ENCODE measurements around the gene TCIRG1.

Gene TCIRG1

GRCh38 chr11:68017980-68018729, 20.7 kb upstream of the TCIRG1 start:
- no peak for DNase-seq (ENCODE audit: low spot score)

DNA sequence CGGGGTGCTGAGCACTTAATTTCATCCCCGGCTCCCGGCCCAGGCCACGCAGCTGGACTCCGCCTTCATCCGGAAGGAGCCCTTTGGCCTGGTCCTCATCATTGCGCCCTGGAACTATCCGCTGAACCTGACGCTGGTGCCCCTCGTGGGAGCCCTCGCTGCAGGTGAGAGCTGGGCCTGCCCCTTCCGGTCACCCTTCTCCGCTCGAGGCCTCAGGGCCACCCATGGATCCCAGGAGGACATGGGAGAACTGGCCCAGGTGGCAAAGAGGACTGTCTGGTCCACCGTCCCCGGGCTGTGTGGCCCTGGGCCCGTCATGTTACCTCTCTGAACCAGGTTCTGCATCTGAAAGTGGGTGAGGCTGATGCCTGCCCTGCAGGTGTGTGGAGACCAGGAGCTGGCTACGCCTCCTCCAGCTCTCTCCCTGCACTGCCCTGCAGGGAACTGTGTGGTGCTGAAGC, 20.1 kb upstream of the TCIRG1 start:
- no peak for DNase-seq (ENCODE audit: low spot score)

GRCh38 chr11:68019486-68019885, 19.3 kb upstream of the TCIRG1 start:
- DNase-seq (ENCODE audit: low spot score), result no peak

GRCh38 chr11:68020575-68020974, 18.2 kb upstream of the TCIRG1 start:
- DNase-seq (ENCODE audit: low spot score), result no peak

GRCh38 chr11:68021167-68021787, 17.5 kb upstream of the TCIRG1 start:
- no peak for DNase-seq (ENCODE audit: low spot score)

DNA sequence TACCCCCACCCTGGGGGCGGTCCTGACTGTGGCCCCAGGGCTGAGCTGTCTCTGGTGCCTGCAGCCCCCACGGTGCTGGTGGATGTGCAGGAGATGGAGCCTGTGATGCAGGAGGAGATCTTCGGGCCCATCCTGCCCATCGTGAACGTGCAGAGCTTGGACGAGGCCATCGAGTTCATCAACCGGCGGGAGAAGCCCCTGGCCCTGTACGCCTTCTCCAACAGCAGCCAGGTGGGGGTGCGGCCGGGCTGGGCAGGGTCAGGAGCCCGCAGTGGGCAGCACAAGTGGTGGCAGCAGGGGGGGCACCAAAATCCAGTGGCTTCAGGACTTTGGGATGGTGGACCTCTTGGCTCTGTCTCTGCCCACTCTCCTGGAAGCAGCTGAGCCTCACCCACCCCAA, 16.3 kb upstream of the TCIRG1 start:
- no peak for DNase-seq (ENCODE audit: low spot score)

DNA sequence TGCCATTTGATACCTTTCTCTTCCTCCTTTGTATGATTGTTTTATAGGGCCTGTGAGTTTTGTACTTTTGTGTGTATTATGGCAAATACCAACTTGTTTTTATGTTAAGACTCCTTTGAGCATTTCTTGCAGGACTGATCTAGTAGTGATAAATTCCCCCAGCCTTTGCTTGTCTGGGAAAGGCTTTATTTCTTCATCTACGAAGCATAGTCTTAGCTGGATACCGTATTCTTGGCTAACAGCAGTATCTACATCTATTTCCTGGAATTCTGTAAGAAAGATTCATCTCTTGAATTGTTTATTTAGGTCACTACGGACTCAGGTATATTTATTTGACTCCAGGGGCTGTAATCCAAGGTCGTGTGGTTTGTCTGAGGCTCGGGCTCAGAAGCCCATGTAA, 14.3 kb upstream of the TCIRG1 start:
- DNase-seq (ENCODE audit: low spot score), result no peak

- DNase-seq (ENCODE audit: low spot score), result no peak
Observed at GRCh38 chr11:68025047-68025446, 13.8 kb upstream of the TCIRG1 start.

DNA sequence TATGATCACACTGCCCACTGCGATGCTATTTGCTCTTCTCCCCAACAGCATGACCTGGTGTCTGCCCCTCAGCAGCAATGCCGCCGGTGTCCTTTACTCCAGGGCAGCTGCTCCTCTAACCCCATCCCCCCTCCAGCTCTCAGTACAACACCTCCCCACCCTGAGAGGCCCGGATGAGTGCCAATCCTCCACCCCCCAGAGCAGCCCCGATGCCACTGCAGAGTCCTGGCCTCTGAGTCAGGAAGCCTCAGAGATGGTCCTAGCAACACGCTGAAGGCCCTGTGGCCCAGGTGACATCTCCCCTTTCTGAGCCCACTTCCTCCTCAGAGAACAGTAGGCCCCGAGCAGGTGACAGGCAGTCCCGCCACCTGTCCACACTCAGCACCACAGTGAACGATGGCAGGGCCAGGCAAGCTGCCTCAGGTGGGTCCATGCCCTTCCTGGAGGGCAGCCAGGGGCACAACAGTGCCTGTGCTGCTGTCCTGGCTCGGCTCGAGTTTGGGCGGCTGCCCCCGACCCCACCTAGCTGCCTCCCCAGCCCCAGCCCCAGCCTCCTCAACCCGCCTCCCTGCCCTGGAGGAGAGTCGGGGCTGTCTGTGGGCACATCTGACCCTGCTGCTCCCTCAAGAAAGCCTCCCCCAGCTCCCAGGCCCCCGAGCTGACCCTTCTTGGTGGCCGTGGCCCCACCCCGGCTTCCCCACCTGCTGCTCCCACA, 12.3 kb upstream of the TCIRG1 start:
- no peak for DNase-seq (ENCODE audit: low spot score)

- DNase-seq (ENCODE audit: low spot score), result no peak
Observed at GRCh38 chr11:68027667-68028066, 11.2 kb upstream of the TCIRG1 start.

- DNase-seq (ENCODE audit: low spot score), result no peak
Observed at GRCh38 chr11:68028802-68029545, 9.9 kb upstream of the TCIRG1 start.

GRCh38 chr11:68030318-68031143, 8.3 kb upstream of the TCIRG1 start, which contains the start of gene NDUFS8:
Gene NDUFS8 (plus strand): TSS chr11:68030681. CDS start chr11:68032152, 1,471 bp downstream.
- DNase-seq (ENCODE audit: low spot score), result peak; percentile 100

- DNase-seq (ENCODE audit: low spot score), result no peak
Observed at GRCh38 chr11:68031144-68031464, 7.7 kb upstream of the TCIRG1 start.

DNA sequence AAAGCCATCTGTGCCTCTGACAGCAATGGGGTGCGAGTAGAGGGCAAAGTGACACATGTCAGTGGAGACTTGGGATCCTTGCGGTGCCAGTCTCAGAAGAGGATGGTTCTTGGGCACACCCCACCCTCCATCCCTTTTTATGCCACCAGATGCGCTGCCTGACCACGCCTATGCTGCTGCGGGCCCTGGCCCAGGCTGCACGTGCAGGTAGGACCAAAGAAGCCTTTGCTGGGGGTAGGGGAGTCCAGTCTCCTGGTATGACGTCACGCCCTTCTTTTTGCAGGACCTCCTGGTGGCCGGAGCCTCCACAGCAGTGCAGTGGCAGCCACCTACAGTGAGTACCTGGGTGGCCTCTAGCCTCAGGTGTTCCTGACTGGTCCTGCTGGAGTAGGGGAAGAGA, 6.8 kb upstream of the TCIRG1 start:
- DNase-seq (ENCODE audit: low spot score), result no peak

DNA sequence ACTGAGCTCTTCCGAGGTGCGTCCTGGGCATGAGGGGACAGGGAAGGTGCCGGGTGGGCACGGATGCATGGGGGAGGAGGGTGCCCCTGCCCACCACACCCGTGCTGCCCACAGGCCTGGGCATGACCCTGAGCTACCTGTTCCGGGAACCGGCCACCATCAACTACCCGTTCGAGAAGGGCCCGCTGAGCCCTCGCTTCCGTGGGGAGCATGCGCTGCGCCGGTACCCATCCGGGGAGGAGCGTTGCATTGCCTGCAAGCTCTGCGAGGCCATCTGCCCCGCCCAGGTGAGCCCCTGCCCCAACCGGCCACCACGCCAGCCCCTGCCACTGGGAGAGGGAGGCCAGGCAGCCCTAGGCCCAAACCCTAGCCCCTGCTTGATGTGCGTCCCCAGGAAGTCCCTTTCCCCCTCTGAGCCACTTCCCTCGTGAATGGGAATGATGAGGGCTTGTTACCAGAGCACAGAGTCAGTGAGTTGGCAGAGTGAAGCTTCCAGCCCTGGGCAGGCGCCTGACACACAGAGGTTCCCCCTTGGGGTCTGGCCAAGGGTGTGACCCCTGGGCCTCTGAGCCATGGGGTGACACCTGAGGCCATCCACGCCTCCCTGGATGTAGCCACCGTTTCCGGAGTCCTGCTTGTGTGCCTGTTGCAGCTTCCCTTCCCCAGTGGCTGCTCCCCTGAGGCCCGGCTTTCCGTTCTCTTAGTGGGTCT, 5.7 kb upstream of the TCIRG1 start:
- DNase-seq (ENCODE audit: low spot score), result no peak

DNA sequence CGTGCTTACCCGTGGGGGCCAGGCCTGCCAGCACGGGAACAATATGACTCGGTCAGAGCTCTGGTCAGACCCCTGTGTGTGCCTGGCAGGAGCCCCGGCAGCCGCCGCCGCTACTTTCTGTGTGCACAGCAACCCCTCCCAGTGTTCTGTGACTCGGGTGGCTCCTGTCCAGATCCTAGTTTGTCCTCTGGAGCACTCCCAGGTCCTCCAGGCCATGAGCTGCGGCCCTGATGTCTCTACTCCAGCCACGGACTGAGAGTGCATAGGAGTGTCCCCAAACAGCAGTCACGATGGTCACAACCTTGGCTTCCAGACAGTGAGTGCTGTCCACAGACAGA, 5.1 kb upstream of the TCIRG1 start:
- DNase-seq (ENCODE audit: low spot score), result no peak

- no peak for DNase-seq (ENCODE audit: low spot score)
Observed at GRCh38 chr11:68035266-68035876, 3.5 kb upstream of the TCIRG1 start.

DNA sequence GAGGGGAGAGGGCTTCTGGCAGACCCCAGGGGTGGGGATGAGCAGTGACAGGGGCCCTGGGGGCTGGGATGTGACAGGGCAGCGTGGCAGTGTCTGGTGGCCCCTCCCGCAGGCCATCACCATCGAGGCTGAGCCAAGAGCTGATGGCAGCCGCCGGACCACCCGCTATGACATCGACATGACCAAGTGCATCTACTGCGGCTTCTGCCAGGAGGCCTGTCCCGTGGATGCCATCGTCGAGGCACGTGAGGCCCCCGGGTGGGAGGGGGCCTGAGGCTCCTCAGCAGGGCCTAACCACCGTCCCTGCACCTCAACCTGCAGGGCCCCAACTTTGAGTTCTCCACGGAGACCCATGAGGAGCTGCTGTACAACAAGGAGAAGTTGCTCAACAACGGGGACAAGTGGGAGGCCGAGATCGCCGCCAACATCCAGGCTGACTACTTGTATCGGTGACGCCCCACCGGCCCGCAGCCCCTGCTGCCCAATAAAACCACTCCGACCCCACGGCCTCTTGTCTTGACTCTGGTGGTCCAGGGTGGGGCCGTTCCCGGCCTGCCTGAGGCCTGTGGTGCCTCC, 2.6 kb upstream of the TCIRG1 start:
- DNase-seq (ENCODE audit: low spot score), result no peak

- DNase-seq (ENCODE audit: low spot score), result peak; percentile 35
Observed at GRCh38 chr11:68036717-68037239, 2.0 kb upstream of the TCIRG1 start.

All from pons (tissue), 1 donor.